ENCODE measurements around the gene OGA.

OGA gene

DNA sequence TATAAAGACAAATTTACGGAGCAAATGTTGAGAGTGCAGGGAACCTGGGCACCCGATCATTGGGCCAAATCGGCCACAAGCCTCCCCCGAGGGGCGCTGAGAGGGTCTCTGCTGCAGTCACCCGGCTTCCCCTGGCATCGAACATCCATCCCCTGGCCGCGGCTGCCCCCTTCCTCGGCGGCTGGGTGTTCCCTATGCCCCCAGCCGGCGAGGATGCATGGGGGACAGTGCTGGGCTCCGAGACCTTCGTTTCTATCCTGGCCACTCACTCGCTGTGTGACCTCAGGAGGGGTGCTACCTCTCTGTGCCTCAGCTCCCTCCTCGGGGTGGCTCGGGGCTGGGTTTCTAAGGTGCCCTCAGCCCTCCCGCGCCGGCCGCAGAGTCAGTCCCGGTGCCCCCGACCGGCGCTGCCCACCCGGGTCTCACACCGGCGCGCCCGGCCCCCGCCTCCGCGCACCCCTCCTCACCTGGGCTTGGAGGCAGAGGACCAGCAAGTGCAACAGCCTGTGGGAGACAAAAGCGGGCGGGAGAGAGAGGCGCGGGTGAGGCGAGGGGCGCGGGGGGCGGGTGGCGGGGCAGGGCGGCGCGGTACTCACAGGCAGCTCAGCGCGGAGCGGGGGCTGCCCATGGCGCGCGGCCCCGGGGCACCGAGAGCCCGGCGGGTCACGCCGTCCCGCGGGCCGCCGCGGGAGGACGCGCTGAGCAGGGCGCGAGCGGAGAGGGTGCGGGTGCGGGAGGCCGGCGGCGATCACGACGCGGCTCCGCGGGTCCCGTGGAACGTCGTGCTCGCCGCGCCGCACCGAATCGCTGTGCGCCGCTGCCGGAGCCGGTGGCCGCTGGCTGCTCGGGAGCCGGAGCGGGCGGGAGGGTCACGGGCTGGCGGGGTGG lies 42.7 kb downstream of the OGA start, which contains the start of gene FGF8:
Gene FGF8, minus strand, starts transcription at position 842 of the 888 bp plus-strand sequence. Its CDS starts 214 bp downstream, at position 628.
- DNase-seq (ENCODE audit: low spot score) = no peak

- no peak for DNase-seq (ENCODE audit: low spot score)
Observed at GRCh38 chr10:101774589-101775272, 43.5 kb downstream of the OGA start.

- DNase-seq (ENCODE audit: low spot score) = no peak
Observed at GRCh38 chr10:101773923-101774588, 44.2 kb downstream of the OGA start.

GRCh38 chr10:101772895-101773761 lies 45.1 kb downstream of the OGA start:
- DNase-seq (ENCODE audit: low spot score) = no peak

- DNase-seq (ENCODE audit: low spot score) = no peak
Observed at GRCh38 chr10:101772017-101772894, 46.0 kb downstream of the OGA start.

- no peak for DNase-seq (ENCODE audit: low spot score)
Observed at GRCh38 chr10:101771380-101771779, 46.9 kb downstream of the OGA start.

- no peak for DNase-seq (ENCODE audit: low spot score)
Observed at GRCh38 chr10:101770331-101771215, 47.7 kb downstream of the OGA start.

DNA sequence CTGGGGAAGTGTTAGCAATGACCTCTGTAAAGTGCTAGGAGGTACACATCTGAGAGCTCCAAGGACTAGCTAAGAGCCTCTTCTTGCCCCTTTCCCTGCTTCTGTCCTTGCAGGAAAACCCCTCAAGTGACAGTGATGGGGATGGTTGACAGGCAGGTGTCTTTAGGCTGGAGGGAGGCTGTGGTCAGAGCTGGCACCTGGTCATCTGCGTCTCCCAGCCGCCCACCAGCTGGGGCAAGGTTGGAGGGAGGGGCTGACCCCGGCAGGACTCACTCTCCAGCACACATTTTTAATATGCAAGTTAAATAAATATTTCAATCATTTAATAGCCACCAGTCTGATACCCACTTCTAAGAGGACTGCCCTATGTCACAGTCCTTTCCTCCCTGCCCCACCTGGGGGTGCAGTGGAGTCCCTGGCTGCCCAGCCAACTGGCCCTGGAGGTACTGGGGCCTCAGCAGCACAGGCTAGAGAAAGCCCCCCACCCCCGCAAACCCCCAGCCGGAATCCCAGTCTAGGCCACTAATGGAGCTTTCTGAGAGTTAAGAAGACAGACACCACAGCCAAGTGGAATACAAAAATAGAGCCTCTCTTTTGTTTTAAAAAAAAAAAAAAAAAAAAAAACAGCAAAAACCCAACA lies 48.6 kb downstream of the OGA start:
- DNase-seq (ENCODE audit: low spot score) = no peak

- no peak for DNase-seq (ENCODE audit: low spot score)
Observed at GRCh38 chr10:101768791-101769170, 49.5 kb downstream of the OGA start.

- no peak for DNase-seq (ENCODE audit: low spot score)
Observed at GRCh38 chr10:101767966-101768790, 50.1 kb downstream of the OGA start.

GRCh38 chr10:101767600-101767945 lies 50.7 kb downstream of the OGA start:
- no peak for DNase-seq (ENCODE audit: low spot score)

DNA sequence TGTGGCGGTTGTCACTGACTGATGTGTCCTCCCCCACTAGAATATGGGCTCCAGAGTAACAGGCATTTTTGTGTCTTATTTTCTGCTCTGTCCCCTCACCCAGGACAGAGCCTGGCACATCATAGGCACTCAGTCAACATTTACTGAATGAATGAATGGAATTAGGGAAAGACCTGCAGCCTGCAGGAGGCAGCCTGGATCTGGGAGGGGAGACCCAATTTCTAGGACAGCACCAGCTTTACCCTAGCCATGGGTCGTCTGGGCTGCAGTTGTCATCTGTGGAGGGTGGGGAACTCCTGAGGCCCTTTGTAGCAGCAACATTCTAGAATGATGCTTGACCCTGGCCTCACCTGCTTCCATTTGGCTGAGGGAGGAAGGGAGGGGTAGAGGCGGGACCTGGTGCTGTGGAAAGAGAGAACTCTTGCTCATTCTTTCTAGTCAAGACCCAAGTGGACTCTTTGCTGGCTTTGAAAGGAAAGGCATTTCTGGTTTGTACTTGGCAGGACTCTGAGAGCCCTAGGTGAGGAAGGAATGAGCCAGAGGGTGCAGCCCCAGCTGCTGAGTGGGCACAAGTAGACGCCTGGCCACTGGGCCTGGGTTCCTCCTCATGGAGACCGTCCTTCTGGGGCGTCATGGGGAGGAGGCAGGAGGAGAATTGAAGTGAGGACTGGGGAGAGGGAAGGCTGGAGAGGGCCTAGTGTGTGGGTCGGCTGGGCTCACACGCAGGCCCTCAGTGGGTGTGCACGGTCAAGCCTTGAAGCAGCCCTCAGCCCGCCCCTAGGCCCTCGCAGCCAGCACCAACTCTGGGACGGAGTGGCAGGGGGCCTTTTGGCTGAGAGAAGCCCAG lies 51.3 kb downstream of the OGA start:
- DNase-seq (ENCODE audit: low spot score) = no peak

GRCh38 chr10:101766306-101766705 lies 51.9 kb downstream of the OGA start:
- no peak for DNase-seq (ENCODE audit: low spot score)

- DNase-seq (ENCODE audit: low spot score) = no peak
Observed at GRCh38 chr10:101763141-101763846, 55.0 kb downstream of the OGA start.

- DNase-seq (ENCODE audit: low spot score) = no peak
Observed at GRCh38 chr10:101762736-101763135, 55.5 kb downstream of the OGA start.

DNA sequence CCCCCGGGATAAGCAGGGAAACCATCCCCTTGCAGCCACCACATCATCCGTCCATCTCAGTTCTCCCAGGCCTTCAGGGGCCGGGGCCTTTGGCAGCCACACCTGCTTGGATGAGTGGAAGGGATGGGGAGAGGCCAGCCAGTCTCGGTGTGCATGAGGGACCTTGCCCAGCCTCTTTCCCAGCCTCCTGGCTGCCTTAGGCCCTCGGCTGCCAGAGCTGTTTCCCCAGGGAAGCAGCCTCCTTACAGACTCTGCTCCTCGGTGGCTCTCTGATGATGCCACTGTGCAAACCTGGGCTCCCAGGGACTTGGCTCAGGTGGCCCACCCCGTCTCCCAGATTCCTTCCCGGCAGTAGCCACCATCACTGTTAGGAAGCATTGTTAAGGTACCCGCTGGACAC lies 57.0 kb downstream of the OGA start:
- DNase-seq (ENCODE audit: low spot score) = no peak

- no peak for DNase-seq (ENCODE audit: low spot score)
Observed at GRCh38 chr10:101760510-101760909, 57.7 kb downstream of the OGA start.
